H1 (cell line): ENCODE data around the gene CPM. TPM values are rescaled to one million over a fixed set of nuclear protein-coding genes. Genes with fewer than 3 reads are reported as not detected.

Source experiments
- CTCF ChIA-PET: fragments of 300-600 bp; sonication (Branson Sonifier 250); formaldehyde crosslinking; loops from one replicate; lab custom pipeline; 2021; ENCODE audit not compliant: partially characterized antibody; lab: Charles Lee
- POLR2A ChIA-PET: fragments of 300-600 bp; sonication (Branson Sonifier 250); formaldehyde crosslinking; loops from one replicate; lab custom pipeline; 2021; ENCODE audit warnings: inconsistent platforms; ENCODE audit not compliant: partially characterized antibody; lab: Charles Lee
- DNase-seq, 2 experiments: peaks; one replicate each; pipeline versions ENCODE4 v3.0.0 to v3.0.0-alpha.2; 2010 to 2022; ENCODE audit warnings: low spot score in 2 of 2, low read depth in 1 of 2, mixed read lengths in 1 of 2
- FAIRE-seq: peaks from 2 replicates; lab custom pipeline; 2011; peaks lifted over from hg19 to GRCh38; lab: Jason Lieb, UNC
- H2AFZ ChIP-seq: 2 replicates; pipeline ENCODE4 v1.8.1; 2012; ENCODE audit warnings: low read length, inconsistent platforms
- H2AK5ac ChIP-seq: 2 replicates; pipeline ENCODE4 v1.6.1; 2013; ENCODE audit warnings: low read depth, low read length
- H2BK120ac ChIP-seq: replicated peaks from 2 replicates; pipeline ENCODE3; 2013; ENCODE audit warnings: low read depth, low read length, inconsistent platforms
- H2BK12ac ChIP-seq: 2 replicates; pipeline ENCODE4 v1.6.1; 2013; ENCODE audit warnings: low read depth, low read length
- H2BK15ac ChIP-seq: 2 replicates; pipeline ENCODE4 v1.6.1; 2013; ENCODE audit warnings: low read length
- H2BK20ac ChIP-seq: 2 replicates; pipeline ENCODE4 v1.6.1; 2013; ENCODE audit warnings: low read length
- H2BK5ac ChIP-seq: 2 replicates; pipeline ENCODE4 v1.6.1; 2013; ENCODE audit warnings: low read depth, low read length
- H3K14ac ChIP-seq: 2 replicates; pipeline ENCODE4 v1.6.1; 2013; ENCODE audit warnings: inconsistent platforms; ENCODE audit not compliant: insufficient read length
- H3K18ac ChIP-seq: 2 replicates; pipeline ENCODE4 v1.6.1; 2013; ENCODE audit warnings: low read length; ENCODE audit errors: extremely low read depth
- H3K23ac ChIP-seq: 2 replicates; pipeline ENCODE4 v1.6.1; 2013; ENCODE audit warnings: inconsistent platforms; ENCODE audit not compliant: insufficient read length
- H3K23me2 ChIP-seq: 2 replicates; pipeline ENCODE4 v1.6.1; 2013; ENCODE audit warnings: low read depth, low read length
- H3K27ac ChIP-seq: 2 replicates; pipeline ENCODE4 v1.6.1; 2011; ENCODE audit warnings: low read depth, low read length, inconsistent platforms
- H3K27me3 ChIP-seq, 4 experiments: replicated peaks in 1 of 4; 1 replicate in 1 of 4; 2 replicates in 3 of 4; pipeline versions ENCODE4 v1.6.1 to v1.8.1; 2011 to 2013; ENCODE audit warnings: low read length in 3 of 4, mild to moderate bottlenecking in 3 of 4, inconsistent platforms in 2 of 4, mixed read lengths in 2 of 4, moderate library complexity in 1 of 4; ENCODE audit not compliant: control insufficient read depth in 3 of 4, insufficient read depth in 3 of 4; ENCODE audit errors: extremely low read depth in 1 of 4
- H3K36me3 ChIP-seq, 4 experiments: 2 replicates each; pipeline versions ENCODE4 v1.6.1 to v1.8.1; 2011 to 2013; ENCODE audit warnings: mild to moderate bottlenecking in 4 of 4, low read length in 3 of 4, moderate library complexity in 2 of 4, control low read depth in 1 of 4, inconsistent platforms in 1 of 4; ENCODE audit not compliant: insufficient read depth in 4 of 4, control insufficient read depth in 2 of 4
- H3K4ac ChIP-seq: replicated peaks from 2 replicates; pipeline ENCODE3; 2013; ENCODE audit warnings: low read length, low read depth, mixed read lengths, inconsistent platforms; ENCODE audit not compliant: insufficient read length
- H3K4me1 ChIP-seq, 4 experiments: replicated peaks in 1 of 4; 1 replicate in 1 of 4; 2 replicates in 3 of 4; pipeline versions ENCODE4 v1.6.1 to v1.8.1; 2011 to 2013; ENCODE audit warnings: low read length in 3 of 4, inconsistent platforms in 2 of 4, mixed read lengths in 1 of 4; ENCODE audit not compliant: insufficient read depth in 4 of 4, control insufficient read depth in 3 of 4
- H3K4me2 ChIP-seq, 2 experiments: 2 replicates each; pipeline versions ENCODE4 v1.6.1 to v1.8.1; 2011 to 2013; ENCODE audit warnings: low read depth in 2 of 2, low read length in 2 of 2, control low read depth in 1 of 2, inconsistent platforms in 1 of 2, mild to moderate bottlenecking in 1 of 2; ENCODE audit not compliant: insufficient read depth in 1 of 2
- H3K4me3 ChIP-seq, 4 experiments: fragments of 200-600, 300-600 bp in 1 of 4; sonication (generic), shearing (Covaris generic), sonication (Bioruptor Twin) in 1 of 4; 2 replicates each; pipeline versions ENCODE4 v1.5.1 to v1.8.1; 2011 to 2016; ENCODE audit warnings: low read length in 4 of 4, low read depth in 3 of 4, control low read depth in 2 of 4, inconsistent platforms in 2 of 4, mild to moderate bottlenecking in 2 of 4, mixed read lengths in 1 of 4, moderate library complexity in 1 of 4; ENCODE audit not compliant: insufficient read depth in 2 of 4; ENCODE audit errors: extremely low read depth in 1 of 4
- H3K56ac ChIP-seq: replicated peaks from 2 replicates; pipeline ENCODE3; 2013; ENCODE audit warnings: low read depth, mild to moderate bottlenecking, mixed read lengths, low read length, inconsistent platforms; ENCODE audit not compliant: insufficient read length
- H3K79me1 ChIP-seq: 2 replicates; pipeline ENCODE4 v1.6.1; 2013; ENCODE audit warnings: low read depth, low read length, control low read depth
- H3K79me2 ChIP-seq, 2 experiments: 2 replicates each; pipeline versions ENCODE4 v1.6.1 to v1.8.1; 2012 to 2013; ENCODE audit warnings: low read length in 2 of 2, mild to moderate bottlenecking in 2 of 2, inconsistent platforms in 1 of 2; ENCODE audit not compliant: insufficient read depth in 2 of 2, control insufficient read depth in 1 of 2
- H3K9ac ChIP-seq, 4 experiments: replicated peaks in 1 of 4; 1 replicate in 1 of 4; 2 replicates in 3 of 4; pipeline versions ENCODE4 v1.6.1 to v1.8.1; 2011 to 2013; ENCODE audit warnings: low read depth in 3 of 4, low read length in 3 of 4, control low read depth in 2 of 4, mild to moderate bottlenecking in 2 of 4, moderate library complexity in 2 of 4, inconsistent platforms in 1 of 4; ENCODE audit errors: extremely low read depth in 1 of 4
- H3K9me3 ChIP-seq, 2 experiments: 2 replicates each; pipeline versions ENCODE4 v1.6.1 to v1.8.1; 2012 to 2013; ENCODE audit warnings: mild to moderate bottlenecking in 2 of 2, moderate library complexity in 2 of 2, control low read depth in 1 of 2, inconsistent platforms in 1 of 2, low read depth in 1 of 2, low read length in 1 of 2, mixed read lengths in 1 of 2; ENCODE audit not compliant: insufficient read depth in 2 of 2
- H4K20me1 ChIP-seq, 2 experiments: replicated peaks in 1 of 2; 2 replicates each; pipeline versions ENCODE3 to v1.8.1; 2011 to 2013; ENCODE audit warnings: inconsistent platforms in 2 of 2, low read length in 2 of 2, mild to moderate bottlenecking in 1 of 2; ENCODE audit not compliant: insufficient read depth in 2 of 2, control insufficient read depth in 1 of 2
- H4K5ac ChIP-seq: 2 replicates; pipeline ENCODE4 v1.6.1; 2013; ENCODE audit warnings: low read length, low read depth, mixed read lengths, inconsistent platforms; ENCODE audit not compliant: insufficient read length
- H4K8ac ChIP-seq: 2 replicates; pipeline ENCODE4 v1.8.0; 2013; ENCODE audit warnings: mild to moderate bottlenecking, moderate library complexity, low read length, inconsistent platforms; ENCODE audit not compliant: insufficient read depth; ENCODE audit errors: extremely low read depth
- H4K91ac ChIP-seq: replicated peaks from 2 replicates; pipeline ENCODE3; 2013; ENCODE audit warnings: low read length, mixed read lengths, inconsistent platforms; ENCODE audit not compliant: insufficient read length
- CHD1 ChIP-seq: IDR thresholded peaks from 2 replicates; pipeline ENCODE4 v1.6.1; 2012; ENCODE audit warnings: low read depth, low read length, improper control_type of control experiment
- CTBP2 ChIP-seq: IDR thresholded peaks from 2 replicates; pipeline ENCODE4 v1.7.0; 2011; ENCODE audit warnings: borderline replicate concordance, mild to moderate bottlenecking, moderate library complexity, mixed read lengths, low read length; ENCODE audit not compliant: insufficient read depth, insufficient read length
- E2F6 ChIP-seq: IDR thresholded peaks from 2 replicates; pipeline ENCODE4 v1.6.1; 2012; ENCODE audit warnings: inconsistent platforms
- KDM5A ChIP-seq: fragments of 200-600 bp; IDR thresholded peaks from 2 replicates; pipeline ENCODE4 v1.7.1; 2012; ENCODE audit warnings: mild to moderate bottlenecking, low read length, inconsistent platforms, mixed read lengths
- SAP30 ChIP-seq: fragments of 300-600 bp; sonication (generic); IDR thresholded peaks from 2 replicates; pipeline ENCODE4 v1.7.1; 2012; ENCODE audit warnings: low read length, moderate library complexity, mild to moderate bottlenecking, inconsistent platforms; ENCODE audit not compliant: insufficient read depth, insufficient replicate concordance
- SP4 ChIP-seq: IDR thresholded peaks from 2 replicates; pipeline ENCODE4 v1.6.1; 2012; ENCODE audit warnings: low read length, inconsistent platforms
- WGBS, 2 experiments: shearing (Covaris generic) in 1 of 2; methylation state at CpG; one replicate each; pipeline versions ENCODE4 v1.1.6 to v1.1.7; 2013 to 2015; ENCODE audit warnings: low lambda C conversion rate in 2 of 2, mixed read lengths in 2 of 2, inconsistent platforms in 1 of 2, low coverage in 1 of 2, missing lambda C conversion rate in 1 of 2; ENCODE audit not compliant: insufficient replicate concordance in 2 of 2, insufficient coverage in 1 of 2, insufficient read length in 1 of 2; ENCODE audit errors: extremely low coverage in 1 of 2, missing lambda C conversion rate in 1 of 2; 5-methylcytosine and 5-hydroxymethylcytosine counted together
- polyA plus RNA-seq, 7 experiments: library from polyadenylated mRNA; depleted of rRNA in 3 of 7; stranded (reverse) in 5 of 7; unstranded in 2 of 7; fragments of >200 nt in 5 of 7; fragments of 200-250 nt in 2 of 7; gene quantifications; 1 replicate in 5 of 7; 2 replicates in 1 of 7; 4 replicates in 1 of 7; pipeline versions ENCODE4 v1.2.1 to v1.2.3, GENCODE V29; 2011 to 2013; ENCODE audit warnings: missing spikeins in 2 of 7, mixed read lengths in 2 of 7
- total RNA-seq: library from RNA; stranded (reverse); fragmentation: NEBNext Ultra II Directional; extraction: Animal tissue kit (Norgen Biotek cat#: 25700); gene quantifications from 2 replicates; pipeline ENCODE4 v1.2.1, GENCODE V29; 2021

The CPM gene
- total and polyA plus RNA-seq, 2 of the 8 experiments (the other 6 are each of a cell fraction or from before 2014, with no cell fraction given) = 0.33 to 3.1 TPM

GRCh38 chr12:68975811-68976210, 42.8 kb upstream of the CPM start:
- Histone ChIP-seq H2BK5ac (no peak overlapping the region), H3K23ac (no peak overlapping the region), H3K18ac (no peak overlapping the region), H3K9ac (no peak overlapping the region), H3K14ac (no peak overlapping the region), H2AK5ac (no peak overlapping the region), H4K20me1 (no peaks in the 10 kb centered on the region), H2AFZ (no peak overlapping the region), H3K79me1 (no peaks in the 10 kb centered on the region), H2BK20ac (no peak overlapping the region), H2BK120ac (no peak overlapping the region), H4K5ac (no peak overlapping the region), H4K8ac (no peak overlapping the region), H3K36me3 (no peaks in the 10 kb centered on the region), H3K27me3 (no peaks in the 10 kb centered on the region), H3K4me2 (no peak overlapping the region), H3K4me1 (peaks cover 0 to 7% (median 3%) of the 10 kb centered on the region in 4 experiments; a peak in 4 of 7 replicates), H3K23me2 (no peaks in the 10 kb centered on the region), H3K9me3 (no peaks in the 10 kb centered on the region), H2BK12ac (no peak overlapping the region), H3K4me3 (no peak overlapping the region), H3K4ac (no peak overlapping the region), H3K79me2 (no peaks in the 10 kb centered on the region), H2BK15ac (no peak overlapping the region), H3K56ac (no peak overlapping the region), H3K27ac (no peak overlapping the region), H4K91ac (no peak overlapping the region)
- ChIA-PET POLR2A (no interaction called here), CTCF (no interaction called here)
- 80% methylated on average over 3 of the region's 3 CpGs; no CpG with 5 or more reads in 1 of the 2 experiments for WGBS, 2 experiments
- DNase-seq = no peak
- no peak for FAIRE-seq
- no peak for TF ChIP-seq SAP30
- no peak for TF ChIP-seq E2F6
- TF ChIP-seq CHD1 = no peak
- no peak for TF ChIP-seq KDM5A
- TF ChIP-seq SP4 = no peak
- no peak for TF ChIP-seq CTBP2
